ENCODE results near the gene STAT2. TPM values are rescaled to one million over a fixed set of nuclear protein-coding genes. Genes with fewer than 3 reads are reported as not detected.

Gene STAT2
- total and polyA plus RNA-seq, 9 of the 15 experiments (the other 6 are each of a cell fraction or from before 2014, with no cell fraction given), result 15.5 to 46.9 (median 40.1) TPM

DNA sequence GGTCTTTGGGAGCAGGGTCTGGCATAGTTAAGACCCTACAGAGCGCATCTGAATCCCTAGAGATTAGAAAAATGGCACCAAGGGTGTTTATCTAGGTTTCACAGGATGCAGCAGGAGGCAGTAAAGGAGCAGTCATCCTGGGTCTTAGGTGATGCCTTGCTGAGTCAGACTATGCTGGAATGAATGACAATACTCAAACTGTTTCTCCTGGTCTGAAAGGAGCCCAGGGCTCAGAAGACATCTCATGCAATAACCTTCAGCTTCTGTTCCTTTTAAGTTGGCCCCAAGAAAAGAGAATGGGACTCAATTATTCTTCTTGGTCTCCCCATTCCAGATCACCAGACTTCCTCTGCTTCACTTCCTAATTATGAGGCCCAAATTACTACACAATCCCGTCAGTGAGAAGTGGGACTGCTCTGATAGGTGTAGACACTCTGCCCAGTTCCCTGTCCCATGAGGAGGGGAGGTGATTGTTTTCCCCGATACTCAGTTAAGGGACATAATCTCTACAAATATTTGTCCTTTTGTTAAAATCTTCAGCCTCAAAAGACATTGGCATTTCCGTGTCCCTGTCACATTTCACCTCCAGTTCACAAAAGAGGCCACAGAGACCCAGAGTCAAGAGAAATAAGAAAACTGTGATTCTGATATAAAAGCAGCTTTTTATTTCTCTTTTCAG lies 17.5 kb upstream of the STAT2 start (continued):
- no peak for TF ChIP-seq ZNF263 (CRISPR knock-in tag; IDR thresholded peaks at IDR 0.05; ENCODE audit: borderline replicate concordance)
- TF ChIP-seq ZNF707 (CRISPR knock-in tag; conservative IDR thresholded peaks at IDR 0.05), result no peak
- no peak for TF ChIP-seq HNRNPLL (IDR thresholded peaks at IDR 0.05; ENCODE audit: low read depth, low read length, poor library complexity, severe bottlenecking)
- no peak for TF ChIP-seq ZNF384 (IDR thresholded peaks at IDR 0.05; ENCODE audit: low read depth, low read length)
- peak; percentile 69 for TF ChIP-seq SMARCA4 (IDR thresholded peaks at IDR 0.05)
- no peak for TF ChIP-seq ZNF696 (CRISPR knock-in tag; conservative IDR thresholded peaks at IDR 0.05)
- TF ChIP-seq, protein P1, sequence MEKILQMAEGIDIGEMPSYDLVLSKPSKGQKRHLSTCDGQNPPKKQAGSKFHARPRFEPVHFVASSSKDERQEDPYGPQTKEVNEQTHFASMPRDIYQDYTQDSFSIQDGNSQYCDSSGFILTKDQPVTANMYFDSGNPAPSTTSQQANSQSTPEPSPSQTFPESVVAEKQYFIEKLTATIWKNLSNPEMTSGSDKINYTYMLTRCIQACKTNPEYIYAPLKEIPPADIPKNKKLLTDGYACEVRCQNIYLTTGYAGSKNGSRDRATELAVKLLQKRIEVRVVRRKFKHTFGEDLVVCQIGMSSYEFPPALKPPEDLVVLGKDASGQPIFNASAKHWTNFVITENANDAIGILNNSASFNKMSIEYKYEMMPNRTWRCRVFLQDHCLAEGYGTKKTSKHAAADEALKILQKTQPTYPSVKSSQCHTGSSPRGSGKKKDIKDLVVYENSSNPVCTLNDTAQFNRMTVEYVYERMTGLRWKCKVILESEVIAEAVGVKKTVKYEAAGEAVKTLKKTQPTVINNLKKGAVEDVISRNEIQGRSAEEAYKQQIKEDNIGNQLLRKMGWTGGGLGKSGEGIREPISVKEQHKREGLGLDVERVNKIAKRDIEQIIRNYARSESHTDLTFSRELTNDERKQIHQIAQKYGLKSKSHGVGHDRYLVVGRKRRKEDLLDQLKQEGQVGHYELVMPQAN (IDR thresholded peaks at IDR 0.05; ENCODE audit: borderline replicate concordance), result no peak
- TF ChIP-seq ETV1 (tag; conservative IDR thresholded peaks at IDR 0.05; ENCODE audit: low read depth), result no peak; the same call in none of the 2 replicates
- TF ChIP-seq RBM15 (IDR thresholded peaks at IDR 0.05; ENCODE audit: insufficient read depth, low read length), result no peak
- TF ChIP-seq ZNF75A (CRISPR knock-in tag; IDR thresholded peaks at IDR 0.05), result no peak
- TF ChIP-seq ZNF699 (CRISPR knock-in tag; IDR thresholded peaks at IDR 0.05; ENCODE audit: insufficient replicate concordance), result no peak
- TF ChIP-seq, protein P2, sequence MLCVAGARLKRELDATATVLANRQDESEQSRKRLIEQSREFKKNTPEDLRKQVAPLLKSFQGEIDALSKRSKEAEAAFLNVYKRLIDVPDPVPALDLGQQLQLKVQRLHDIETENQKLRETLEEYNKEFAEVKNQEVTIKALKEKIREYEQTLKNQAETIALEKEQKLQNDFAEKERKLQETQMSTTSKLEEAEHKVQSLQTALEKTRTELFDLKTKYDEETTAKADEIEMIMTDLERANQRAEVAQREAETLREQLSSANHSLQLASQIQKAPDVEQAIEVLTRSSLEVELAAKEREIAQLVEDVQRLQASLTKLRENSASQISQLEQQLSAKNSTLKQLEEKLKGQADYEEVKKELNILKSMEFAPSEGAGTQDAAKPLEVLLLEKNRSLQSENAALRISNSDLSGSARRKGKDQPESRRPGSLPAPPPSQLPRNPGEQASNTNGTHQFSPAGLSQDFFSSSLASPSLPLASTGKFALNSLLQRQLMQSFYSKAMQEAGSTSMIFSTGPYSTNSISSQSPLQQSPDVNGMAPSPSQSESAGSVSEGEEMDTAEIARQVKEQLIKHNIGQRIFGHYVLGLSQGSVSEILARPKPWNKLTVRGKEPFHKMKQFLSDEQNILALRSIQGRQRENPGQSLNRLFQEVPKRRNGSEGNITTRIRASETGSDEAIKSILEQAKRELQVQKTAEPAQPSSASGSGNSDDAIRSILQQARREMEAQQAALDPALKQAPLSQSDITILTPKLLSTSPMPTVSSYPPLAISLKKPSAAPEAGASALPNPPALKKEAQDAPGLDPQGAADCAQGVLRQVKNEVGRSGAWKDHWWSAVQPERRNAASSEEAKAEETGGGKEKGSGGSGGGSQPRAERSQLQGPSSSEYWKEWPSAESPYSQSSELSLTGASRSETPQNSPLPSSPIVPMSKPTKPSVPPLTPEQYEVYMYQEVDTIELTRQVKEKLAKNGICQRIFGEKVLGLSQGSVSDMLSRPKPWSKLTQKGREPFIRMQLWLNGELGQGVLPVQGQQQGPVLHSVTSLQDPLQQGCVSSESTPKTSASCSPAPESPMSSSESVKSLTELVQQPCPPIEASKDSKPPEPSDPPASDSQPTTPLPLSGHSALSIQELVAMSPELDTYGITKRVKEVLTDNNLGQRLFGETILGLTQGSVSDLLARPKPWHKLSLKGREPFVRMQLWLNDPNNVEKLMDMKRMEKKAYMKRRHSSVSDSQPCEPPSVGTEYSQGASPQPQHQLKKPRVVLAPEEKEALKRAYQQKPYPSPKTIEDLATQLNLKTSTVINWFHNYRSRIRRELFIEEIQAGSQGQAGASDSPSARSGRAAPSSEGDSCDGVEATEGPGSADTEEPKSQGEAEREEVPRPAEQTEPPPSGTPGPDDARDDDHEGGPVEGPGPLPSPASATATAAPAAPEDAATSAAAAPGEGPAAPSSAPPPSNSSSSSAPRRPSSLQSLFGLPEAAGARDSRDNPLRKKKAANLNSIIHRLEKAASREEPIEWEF (CRISPR knock-in tag; IDR thresholded peaks at IDR 0.05), result no peak
- no peak for TF ChIP-seq CTCFL (IDR thresholded peaks at IDR 0.05; ENCODE audit: borderline replicate concordance, insufficient read depth, low read depth, low read length, poor library complexity, severe bottlenecking)
- TF ChIP-seq SAFB2 (IDR thresholded peaks at IDR 0.05; ENCODE audit: borderline replicate concordance, low read depth, low read length, severe bottlenecking), result no peak
- no peak for TF ChIP-seq BDP1 (IDR thresholded peaks at IDR 0.05; ENCODE audit: insufficient read depth, insufficient read length)
- TF ChIP-seq SLC30A9 (CRISPR knock-in tag; IDR thresholded peaks at IDR 0.05), result no peak
- no peak for TF ChIP-seq JUNB (CRISPR knock-in tag; conservative IDR thresholded peaks at IDR 0.05)
- no peak for TF ChIP-seq KAT2B (IDR thresholded peaks at IDR 0.05; ENCODE audit: low read depth, low read length)
- TF ChIP-seq ZNF780A (CRISPR knock-in tag; IDR thresholded peaks at IDR 0.05), result no peak

All from K562 (cell line).